ENCODE measurements around the gene TGFB2.

Gene TGFB2

DNA sequence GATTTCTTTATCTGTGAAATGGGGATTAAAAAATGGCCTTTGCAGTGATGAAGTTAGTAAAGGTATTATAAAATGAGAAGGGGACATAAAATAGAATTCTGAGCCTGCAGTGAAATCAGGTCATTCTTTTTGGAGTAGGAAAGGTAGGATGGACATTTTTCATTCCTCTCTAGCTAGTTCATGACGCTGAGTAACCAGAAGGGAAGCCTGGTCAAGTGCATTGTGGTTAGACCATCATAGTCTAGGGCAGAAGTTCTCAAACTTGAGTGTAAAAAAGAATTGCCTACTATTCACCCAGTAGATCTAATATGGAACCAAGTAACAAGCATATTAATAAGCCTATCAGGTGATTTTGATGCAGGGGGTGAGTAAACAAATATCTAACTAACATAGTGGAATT, 50.8 kb downstream of the TGFB2 start:
- in situ Hi-C loops (cut with HindIII; ENCODE audit: low pct_ligation_motif_present, low sequenced_read_pairs): no loop called here
- DNase-seq: no peak
- no peak for TF ChIP-seq CTCF (IDR thresholded peaks at IDR 0.05; ENCODE audit: low read depth, low read length, missing control alignments)
- Histone ChIP-seq H3K27me3 (replicated peaks) (no peaks in the 10 kb centered on the region), H3K27ac (no peak overlapping the region), H3K4me3 (ENCODE audit: low read depth, low read length) (no peak overlapping the region), H3K36me3 (replicated peaks) (peaks cover 41% of the 10 kb centered on the region)

DNA sequence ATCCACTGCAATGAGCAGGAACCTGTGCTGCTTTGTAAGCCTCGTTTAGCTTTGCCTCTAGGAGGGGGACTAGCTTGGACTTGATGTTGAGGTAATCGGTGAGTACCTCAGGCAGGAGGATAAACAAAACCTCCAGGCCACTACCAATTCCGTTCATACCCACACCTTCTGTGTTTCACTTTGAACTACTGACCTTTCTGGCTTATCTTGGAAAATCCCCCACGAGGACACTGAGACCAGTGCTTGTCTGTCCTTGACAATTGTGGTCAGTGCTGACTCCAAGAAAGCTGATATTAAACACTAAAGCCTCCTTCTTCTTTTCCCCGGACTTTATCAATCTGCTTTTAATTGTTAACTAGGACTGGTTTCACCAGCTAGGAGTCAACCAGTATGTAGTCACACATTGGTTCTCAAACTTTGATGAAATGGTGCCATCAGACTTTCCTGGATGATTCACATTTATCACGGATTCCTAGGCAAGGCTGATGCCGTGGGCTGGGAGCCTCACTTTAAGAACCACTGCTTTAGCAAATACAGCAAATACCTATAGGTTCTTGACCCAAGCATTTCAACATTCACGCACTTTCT, 52.7 kb downstream of the TGFB2 start:
- TF ChIP-seq CTCF (IDR thresholded peaks at IDR 0.05; ENCODE audit: low read depth, low read length, missing control alignments): no peak
- Histone ChIP-seq H3K27me3 (replicated peaks) (no peaks in the 10 kb centered on the region), H3K27ac (peak overlapping the region; percentile 60), H3K4me3 (ENCODE audit: low read depth, low read length) (no peak overlapping the region), H3K36me3 (replicated peaks) (peaks cover 50% of the 10 kb centered on the region)
- in situ Hi-C loops (cut with HindIII; ENCODE audit: low pct_ligation_motif_present, low sequenced_read_pairs): no loop called here
- DNase-seq: peak; percentile 60

GRCh38 chr1:218400624-218401023, 55.5 kb downstream of the TGFB2 start:
- DNase-seq: no peak
- Histone ChIP-seq H3K27me3 (replicated peaks) (no peaks in the 10 kb centered on the region), H3K36me3 (replicated peaks) (peaks cover 50% of the 10 kb centered on the region), H3K4me3 (ENCODE audit: low read depth, low read length) (no peak overlapping the region), H3K27ac (no peak overlapping the region)
- in situ Hi-C loops (cut with HindIII; ENCODE audit: low pct_ligation_motif_present, low sequenced_read_pairs): no loop called here
- no peak for TF ChIP-seq CTCF (IDR thresholded peaks at IDR 0.05; ENCODE audit: low read depth, low read length, missing control alignments)

DNA sequence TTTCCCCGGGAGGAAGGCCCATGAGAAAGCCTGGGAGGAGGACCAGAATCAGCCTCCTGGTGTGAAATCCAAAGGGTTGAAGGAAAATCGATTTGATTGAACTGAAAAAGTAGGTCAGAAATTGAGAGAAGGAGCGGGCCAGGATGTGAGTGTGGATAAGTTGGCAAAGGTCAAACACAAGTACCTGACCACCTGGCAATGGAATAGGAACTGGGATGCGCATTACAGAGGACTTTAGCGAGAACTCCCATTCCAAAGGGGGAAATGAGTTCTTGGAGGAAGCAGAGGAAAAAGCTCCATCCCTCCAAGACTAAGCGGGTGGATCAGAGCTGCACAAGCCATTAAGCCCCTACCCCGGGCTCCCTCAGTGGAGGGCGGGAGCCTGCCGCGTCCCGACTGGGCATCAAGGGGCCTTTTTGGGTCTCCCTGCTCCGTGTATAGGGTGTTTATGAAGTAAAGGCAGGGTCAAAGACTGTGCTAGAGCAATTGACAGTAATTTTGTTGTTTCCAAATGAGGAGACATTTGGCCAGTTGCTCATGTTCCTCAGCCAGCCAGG, 56.4 kb downstream of the TGFB2 start:
- Histone ChIP-seq H3K4me3 (ENCODE audit: low read depth, low read length) (no peak overlapping the region), H3K27me3 (replicated peaks) (no peaks in the 10 kb centered on the region), H3K36me3 (replicated peaks) (peaks cover 56% of the 10 kb centered on the region), H3K27ac (peak overlapping the region; percentile 13)
- no peak for DNase-seq
- TF ChIP-seq CTCF (IDR thresholded peaks at IDR 0.05; ENCODE audit: low read depth, low read length, missing control alignments): no peak
- in situ Hi-C loops (cut with HindIII; ENCODE audit: low pct_ligation_motif_present, low sequenced_read_pairs): no loop called here

- DNase-seq: no peak
- TF ChIP-seq CTCF (IDR thresholded peaks at IDR 0.05; ENCODE audit: low read depth, low read length, missing control alignments): no peak
- in situ Hi-C loops (cut with HindIII; ENCODE audit: low pct_ligation_motif_present, low sequenced_read_pairs): no loop called here
- Histone ChIP-seq H3K4me3 (ENCODE audit: low read depth, low read length) (no peak overlapping the region), H3K27me3 (replicated peaks) (no peaks in the 10 kb centered on the region), H3K27ac (peak overlapping the region; percentile 13), H3K36me3 (replicated peaks) (peaks cover 59% of the 10 kb centered on the region)
Observed at GRCh38 chr1:218401998-218402785, 57.1 kb downstream of the TGFB2 start.

Measured in brain microvascular endothelial cell (primary cell).